IMR-90 (cell line): ENCODE data around the gene FAM209B. TPM values are rescaled to one million over a fixed set of nuclear protein-coding genes. Genes with fewer than 3 reads are reported as not detected.

ENCODE experiments used
- ATAC-seq: fragments of 200-7000 bp; cut with Tn5 transposase; 2 replicates; pipeline ENCODE4 v1.9.1; 2020; ENCODE audit warnings: low read depth, mild to moderate bottlenecking, moderate library complexity
- BruUV-seq: library from RNA; stranded (reverse); fragments of 400-500 nt; replicated peaks from 2 replicates; lab custom pipeline; 2021; lab: Mats Ljungman, UMichigan
- CTCF ChIA-PET: fragments of 300-600 bp; formaldehyde crosslinking; extraction: SDS; loops from one replicate; lab custom pipeline; 2021; ENCODE audit warnings: antibody characterized with exemption; lab: Yijun Ruan, JAX
- POLR2A ChIA-PET: fragments of 300-600 bp; sonication (Branson Sonifier 250); formaldehyde crosslinking; loops from one replicate; lab custom pipeline; 2022; ENCODE audit warnings: antibody characterized with exemption; ENCODE audit not compliant: unreplicated experiment; lab: Charles Lee
- DNase-seq: peaks from one replicate; pipeline ENCODE4 v3.0.0; 2013
- H2AFZ ChIP-seq: replicated peaks from 2 replicates; pipeline ENCODE3; 2013; ENCODE audit warnings: low read length, mild to moderate bottlenecking; ENCODE audit not compliant: poor library complexity
- H2AK5ac ChIP-seq: 2 replicates; pipeline ENCODE4 v1.6.1; 2013; ENCODE audit warnings: low read depth, low read length, inconsistent platforms
- H2AK9ac ChIP-seq: replicated peaks from 2 replicates; pipeline ENCODE3; 2013; ENCODE audit warnings: mild to moderate bottlenecking, low read depth, low read length, moderate library complexity; ENCODE audit not compliant: poor library complexity
- H2BK120ac ChIP-seq: 2 replicates; pipeline ENCODE4 v1.6.1; 2013; ENCODE audit warnings: low read depth, low read length, inconsistent platforms
- H2BK15ac ChIP-seq: 3 replicates; pipeline ENCODE4 v1.6.1; 2013; ENCODE audit warnings: low read depth, low read length, inconsistent platforms
- H2BK20ac ChIP-seq: 2 replicates; pipeline ENCODE4 v1.6.1; 2013; ENCODE audit warnings: low read depth, mild to moderate bottlenecking, inconsistent platforms, low read length, moderate library complexity
- H2BK5ac ChIP-seq: 2 replicates; pipeline ENCODE4 v1.6.1; 2013; ENCODE audit warnings: mild to moderate bottlenecking, low read depth, low read length, inconsistent platforms; ENCODE audit not compliant: poor library complexity, severe bottlenecking
- H3K14ac ChIP-seq: replicated peaks from 2 replicates; pipeline ENCODE4 v1.6.1; 2013; ENCODE audit warnings: low read depth, low read length, inconsistent platforms
- H3K18ac ChIP-seq: 2 replicates; pipeline ENCODE4 v1.6.1; 2013; ENCODE audit warnings: low read depth, low read length, control low read depth
- H3K23ac ChIP-seq: 2 replicates; pipeline ENCODE4 v1.6.1; 2013; ENCODE audit warnings: low read depth, low read length, inconsistent platforms
- H3K27ac ChIP-seq: 2 replicates; pipeline ENCODE4 v1.5.1; 2013; ENCODE audit warnings: mild to moderate bottlenecking, control low read depth, low read length; ENCODE audit not compliant: insufficient read depth
- H3K27me3 ChIP-seq: 2 replicates; pipeline ENCODE4 v1.6.1; 2013; ENCODE audit warnings: low read length; ENCODE audit not compliant: control insufficient read depth, insufficient read depth
- H3K36me3 ChIP-seq: 2 replicates; pipeline ENCODE4 v1.6.1; 2013; ENCODE audit warnings: low read length, mixed read lengths; ENCODE audit not compliant: control insufficient read depth, insufficient read depth
- H3K4ac ChIP-seq: 2 replicates; pipeline ENCODE4 v1.6.1; 2013; ENCODE audit warnings: low read depth, low read length, inconsistent platforms
- H3K4me1 ChIP-seq: 2 replicates; pipeline ENCODE4 v1.6.1; 2013; ENCODE audit warnings: low read length, mixed read lengths; ENCODE audit not compliant: control insufficient read depth, insufficient read depth
- H3K4me2 ChIP-seq: 2 replicates; pipeline ENCODE4 v1.6.1; 2013; ENCODE audit warnings: low read depth, mild to moderate bottlenecking, control low read depth, low read length, moderate library complexity
- H3K4me3 ChIP-seq: 2 replicates; pipeline ENCODE4 v1.5.1; 2013; ENCODE audit warnings: low read depth, mild to moderate bottlenecking, control low read depth, low read length, moderate library complexity; ENCODE audit not compliant: insufficient read depth
- H3K56ac ChIP-seq: 2 replicates; pipeline ENCODE4 v1.6.1; 2013; ENCODE audit warnings: low read length, inconsistent platforms; ENCODE audit not compliant: insufficient read depth; ENCODE audit errors: extremely low read depth
- H3K79me1 ChIP-seq, 2 experiments: 2 replicates each; pipeline ENCODE4 v1.6.1; 2013; ENCODE audit warnings: low read length in 2 of 2, inconsistent platforms in 1 of 2, low read depth in 1 of 2
- H3K9ac ChIP-seq: 2 replicates; pipeline ENCODE4 v1.6.1; 2013; ENCODE audit warnings: low read depth, low read length, control low read depth
- H3K9me1 ChIP-seq: 2 replicates; pipeline ENCODE4 v1.6.1; 2013; ENCODE audit warnings: low read length, inconsistent platforms; ENCODE audit not compliant: insufficient read depth
- H3K9me3 ChIP-seq: 2 replicates; pipeline ENCODE4 v1.6.1; 2013; ENCODE audit warnings: low read length; ENCODE audit not compliant: control insufficient read depth, insufficient read depth
- H4K20me1 ChIP-seq: 2 replicates; pipeline ENCODE4 v1.6.1; 2013; ENCODE audit warnings: low read length, inconsistent platforms; ENCODE audit not compliant: insufficient read depth
- H4K5ac ChIP-seq: 2 replicates; pipeline ENCODE4 v1.6.1; 2013; ENCODE audit warnings: mild to moderate bottlenecking, low read depth, low read length, control low read depth
- H4K8ac ChIP-seq, 2 experiments: 2 replicates each; pipeline ENCODE4 v1.6.1; 2013; ENCODE audit warnings: low read depth in 2 of 2, low read length in 2 of 2, control low read depth in 1 of 2, inconsistent platforms in 1 of 2
- H4K91ac ChIP-seq: 2 replicates; pipeline ENCODE4 v1.6.1; 2013; ENCODE audit warnings: low read depth, low read length, inconsistent platforms; ENCODE audit not compliant: insufficient read depth
- BHLHE40 ChIP-seq: fragments of 150-350 bp; IDR thresholded peaks from 2 replicates; pipeline ENCODE4 v1.6.1; 2016; ENCODE audit warnings: mild to moderate bottlenecking, low read depth, low read length
- CEBPB ChIP-seq: IDR thresholded peaks from 2 replicates; pipeline ENCODE4 v1.6.1; 2012; ENCODE audit warnings: low read depth, low read length, improper control_type of control experiment
- CHD1 ChIP-seq: IDR thresholded peaks from 2 replicates; pipeline ENCODE4 v1.6.1; 2012; ENCODE audit warnings: low read depth, low read length, improper control_type of control experiment
- CTCF ChIP-seq: conservative IDR thresholded peaks from 2 replicates; pipeline ENCODE4 v1.5.1; 2012; ENCODE audit warnings: mild to moderate bottlenecking, low read depth, low read length, improper control_type of control experiment
- ELK1 ChIP-seq: fragments of 150-350 bp; IDR thresholded peaks from 2 replicates; pipeline ENCODE4 v1.6.1; 2016; ENCODE audit warnings: low read depth, mild to moderate bottlenecking, low read length, moderate library complexity, borderline replicate concordance
- FOS ChIP-seq: fragments of 150-350 bp; IDR thresholded peaks from 2 replicates; pipeline ENCODE4 v1.6.1; 2016; ENCODE audit warnings: low read depth, low read length
- MAFK ChIP-seq: IDR thresholded peaks from 2 replicates; pipeline ENCODE4 v1.6.1; 2012; ENCODE audit warnings: low read depth, low read length, improper control_type of control experiment
- MAZ ChIP-seq: IDR thresholded peaks from 2 replicates; pipeline ENCODE4 v1.6.1; 2012; ENCODE audit warnings: low read depth, mild to moderate bottlenecking, low read length, improper control_type of control experiment, moderate library complexity, borderline replicate concordance
- MXI1 ChIP-seq: IDR thresholded peaks from 2 replicates; pipeline ENCODE4 v1.6.1; 2012; ENCODE audit warnings: low read depth, mild to moderate bottlenecking, low read length, moderate library complexity, borderline replicate concordance
- NFE2L2 ChIP-seq: fragments of 150-350 bp; IDR thresholded peaks from 2 replicates; pipeline ENCODE4 v1.6.1; 2016; ENCODE audit warnings: low read depth, mild to moderate bottlenecking, low read length
- POLR2A ChIP-seq: IDR thresholded peaks from 2 replicates; pipeline ENCODE4 v1.6.1; 2012; ENCODE audit warnings: mild to moderate bottlenecking, low read depth, low read length
- RAD21 ChIP-seq: IDR thresholded peaks from 2 replicates; pipeline ENCODE4 v1.6.1; 2012; ENCODE audit warnings: low read length, improper control_type of control experiment
- RCOR1 ChIP-seq: IDR thresholded peaks from 2 replicates; pipeline ENCODE4 v1.6.1; 2012; ENCODE audit warnings: mild to moderate bottlenecking, low read length, improper control_type of control experiment; ENCODE audit not compliant: insufficient replicate concordance
- RFX5 ChIP-seq: IDR thresholded peaks from 2 replicates; pipeline ENCODE4 v1.8.0; 2012; ENCODE audit warnings: low read depth, mild to moderate bottlenecking, low read length, moderate library complexity
- SMC3 ChIP-seq: fragments of 150-350 bp; IDR thresholded peaks from 2 replicates; pipeline ENCODE4 v1.6.1; 2016; ENCODE audit warnings: low read depth, mild to moderate bottlenecking, antibody characterized with exemption, low read length, moderate library complexity
- USF2 ChIP-seq: fragments of 150-350 bp; IDR thresholded peaks from 2 replicates; pipeline ENCODE4 v1.6.1; 2017; ENCODE audit warnings: mild to moderate bottlenecking, antibody characterized with exemption, low read length, low read depth
- WGBS, 2 experiments: methylation state at CpG; one replicate each; pipeline versions ENCODE4 v1.1.5 to v1.1.7; 2013; ENCODE audit warnings: missing lambda C conversion rate in 2 of 2; ENCODE audit not compliant: insufficient read length in 1 of 2; ENCODE audit errors: extremely low coverage in 2 of 2; 5-methylcytosine and 5-hydroxymethylcytosine counted together
- dilution Hi-C: fragments of 300-500 bp; cut with HindIII; formaldehyde crosslinking; loops from one replicate; pipeline ENCODE4 v1.14.3; 2018; ENCODE audit warnings: low sequenced_read_pairs; ENCODE audit not compliant: unreplicated experiment
- in situ Hi-C: fragments of 300-500 bp; cut with MboI; formaldehyde crosslinking; loops from 3 replicates; pipeline ENCODE4 v1.14.3; 2019; ENCODE audit warnings: low sequenced_read_pairs, inconsistent platforms, mixed read lengths
- intact Hi-C: fragments of 100-400 bp; cut with micrococcal nuclease; formaldehyde crosslinking; loops from 2 replicates; pipeline ENCODE4 v1.10.0; 2022
- polyA plus RNA-seq, 3 experiments: library from polyadenylated mRNA; depleted of rRNA; stranded (reverse); fragments of >200 nt; gene quantifications; 2 replicates each; pipeline ENCODE4 v1.2.3, GENCODE V29; 2012; ENCODE audit warnings: low replicate concordance in 1 of 3
- total RNA-seq: library from RNA; depleted of rRNA; stranded (reverse); fragments of >200 nt; gene quantifications from 2 replicates; pipeline ENCODE4 v1.2.3, GENCODE V29; 2012

FAM209B gene
- total and polyA plus RNA-seq, 2 of the 4 experiments (the other 2 are of a cell fraction): 0.24 TPM; not detected in 1

DNA sequence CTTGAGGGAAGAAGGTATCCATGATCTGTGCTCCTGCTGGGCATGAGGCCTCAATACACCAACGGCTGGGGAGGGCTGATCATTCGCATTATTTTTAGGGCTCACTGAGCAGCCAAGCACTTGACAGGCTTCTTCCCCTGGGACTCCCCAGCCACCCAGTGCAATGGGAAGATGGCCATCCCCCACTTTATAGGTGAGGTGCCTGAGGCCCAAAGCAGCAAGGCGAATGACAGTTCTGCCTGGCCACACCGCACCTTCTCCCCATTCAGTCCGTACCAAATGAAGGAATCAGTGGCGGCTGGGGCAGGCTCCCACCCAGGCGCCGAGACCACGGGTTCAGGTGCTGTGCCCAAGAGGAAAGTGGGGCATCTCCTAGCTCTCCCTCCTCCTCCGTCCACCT is 12.9 kb upstream of the FAM209B start:
- no peak overlapping the region for H4K8ac ChIP-seq
- no peak overlapping the region for H2BK20ac ChIP-seq
- no peak overlapping the region for H3K9ac ChIP-seq
- no peak overlapping the region for H3K18ac ChIP-seq
- TF ChIP-seq FOS: no peak
- TF ChIP-seq CTCF: no peak
- no peak for TF ChIP-seq MAFK
- TF ChIP-seq MAZ: no peak
- TF ChIP-seq BHLHE40: no peak
- TF ChIP-seq RAD21: no peak
- no peak for TF ChIP-seq NFE2L2
- no peak for TF ChIP-seq RFX5
- no peak for TF ChIP-seq POLR2A
- no peak for TF ChIP-seq RCOR1
- no peak for TF ChIP-seq USF2
- TF ChIP-seq CEBPB: no peak
- no peak for TF ChIP-seq CHD1
- no peak for TF ChIP-seq ELK1
- TF ChIP-seq MXI1: no peak
- no peak for TF ChIP-seq SMC3
- no peak overlapping the region for H4K5ac ChIP-seq
- no peak overlapping the region for H3K14ac ChIP-seq
- ChIA-PET CTCF (no interaction called here), POLR2A (no interaction called here)
- no peak overlapping the region for H2AK5ac ChIP-seq
- no peak overlapping the region for H3K4ac ChIP-seq
- no TSS peak for BruUV-seq
- H3K4me1 ChIP-seq: 0 out of 2 replicates have a peak, but pooled peaks cover 2% of the 10 kb centered on the region
- no peaks in the 10 kb centered on the region for H3K79me1 ChIP-seq
- H3K23ac ChIP-seq: no peak overlapping the region
- no peak overlapping the region for H3K4me2 ChIP-seq
- 80% methylated on average over 2 of the region's 10 CpGs; no CpG with 5 or more reads in 1 of the 2 experiments for WGBS, 2 experiments
- H3K36me3 ChIP-seq: peaks cover 38% of the 10 kb centered on the region
- H2BK15ac ChIP-seq: no peak overlapping the region
- dilution Hi-C loops (no loop called here), in situ Hi-C loops (no loop called here), intact Hi-C loops (no loop called here)
- no peaks in the 10 kb centered on the region for H3K27me3 ChIP-seq
- H3K27ac ChIP-seq: no peak overlapping the region
- H2BK5ac ChIP-seq: no peak overlapping the region
- ATAC-seq (no peak), DNase-seq (no peak)
- H3K9me1 ChIP-seq: no peaks in the 10 kb centered on the region
- no peak overlapping the region for H2AFZ ChIP-seq
- H3K9me3 ChIP-seq: peaks cover 11% of the 10 kb centered on the region
- no peak overlapping the region for H2AK9ac ChIP-seq
- H3K4me3 ChIP-seq: no peak overlapping the region
- no peak overlapping the region for H4K91ac ChIP-seq
- H2BK120ac ChIP-seq: no peak overlapping the region
- H4K20me1 ChIP-seq: peaks cover 4% of the 10 kb centered on the region; the same call in 1 of the 2 replicates
- H3K56ac ChIP-seq: no peak overlapping the region
